Measurements from ENCODE around the gene ODF4.
"Not testable (repeated sequence)": the region's sequence is repeated elsewhere in the genome, so short reads cannot be mapped to it uniquely, and the experiment has no call there.

ODF4 gene

GRCh38 chr17:8366231-8366630 lies 26.6 kb downstream of the ODF4 start:
- DNase-seq (ENCODE audit: low read depth in 1 of 2, low spot score in 1 of 2): no peak

GRCh38 chr17:8368193-8368592 lies 28.6 kb downstream of the ODF4 start:
- no peak for DNase-seq (ENCODE audit: low read depth in 1 of 2, low spot score in 1 of 2)

GRCh38 chr17:8369944-8370343 lies 30.3 kb downstream of the ODF4 start:
- no peak for DNase-seq (ENCODE audit: low read depth in 1 of 2, low spot score in 1 of 2)

GRCh38 chr17:8371786-8372185 lies 32.1 kb downstream of the ODF4 start:
- no peak for DNase-seq (ENCODE audit: low read depth in 1 of 2, low spot score in 1 of 2)

- no peak for DNase-seq (ENCODE audit: low read depth in 1 of 2, low spot score in 1 of 2)
Observed at GRCh38 chr17:8372422-8372821, 32.8 kb downstream of the ODF4 start.

- not testable (repeated sequence) for DNase-seq (ENCODE audit: low read depth in 1 of 2, low spot score in 1 of 2)
Observed at GRCh38 chr17:8373856-8374255, 34.2 kb downstream of the ODF4 start.

- no peak for DNase-seq (ENCODE audit: low read depth in 1 of 2, low spot score in 1 of 2)
Observed at GRCh38 chr17:8375738-8376259, 36.2 kb downstream of the ODF4 start.

- DNase-seq (ENCODE audit: low read depth in 1 of 2, low spot score in 1 of 2): peak; percentile 81 to 86
Observed at GRCh38 chr17:8376271-8377067, 36.8 kb downstream of the ODF4 start, which contains the start of gene KRABD2. KRABD2 (minus strand) TSS chr17:8376704.

- no peak for DNase-seq (ENCODE audit: low read depth in 1 of 2, low spot score in 1 of 2)
Observed at GRCh38 chr17:8377422-8377821, 37.8 kb downstream of the ODF4 start.

GRCh38 chr17:8378117-8378516 lies 38.5 kb downstream of the ODF4 start:
- DNase-seq (ENCODE audit: low read depth in 1 of 2, low spot score in 1 of 2): not testable (repeated sequence)

GRCh38 chr17:8380049-8380448 lies 40.4 kb downstream of the ODF4 start:
- DNase-seq (ENCODE audit: low read depth in 1 of 2, low spot score in 1 of 2): no peak

GRCh38 chr17:8382052-8382879 lies 42.6 kb downstream of the ODF4 start:
- no peak for DNase-seq (ENCODE audit: low read depth in 1 of 2, low spot score in 1 of 2)

GRCh38 chr17:8382880-8383142 lies 43.2 kb downstream of the ODF4 start:
- DNase-seq (ENCODE audit: low read depth in 1 of 2, low spot score in 1 of 2): no peak

GRCh38 chr17:8383143-8383822 lies 43.6 kb downstream of the ODF4 start, which contains the start of gene RPL26:
RPL26 (minus strand) TSS chr17:8383193; CDS start chr17:8382310, 883 bp downstream.
- peak; percentile 82 to 86 for DNase-seq (ENCODE audit: low read depth in 1 of 2, low spot score in 1 of 2)

- no peak for DNase-seq (ENCODE audit: low read depth in 1 of 2, low spot score in 1 of 2)
Observed at GRCh38 chr17:8384801-8385378, 45.2 kb downstream of the ODF4 start.

GRCh38 chr17:8386841-8387240 lies 47.2 kb downstream of the ODF4 start:
- DNase-seq (ENCODE audit: low read depth in 1 of 2, low spot score in 1 of 2): no peak

GRCh38 chr17:8387914-8388651 lies 48.4 kb downstream of the ODF4 start:
- no peak for DNase-seq (ENCODE audit: low read depth in 1 of 2, low spot score in 1 of 2)

- no peak for DNase-seq (ENCODE audit: low read depth in 1 of 2, low spot score in 1 of 2)
Observed at GRCh38 chr17:8391711-8392110, 52.1 kb downstream of the ODF4 start.

GRCh38 chr17:8392274-8392673 lies 52.6 kb downstream of the ODF4 start:
- DNase-seq (ENCODE audit: low read depth in 1 of 2, low spot score in 1 of 2): no peak

- DNase-seq (ENCODE audit: low read depth in 1 of 2, low spot score in 1 of 2): no peak
Observed at GRCh38 chr17:8392674-8393469, 53.2 kb downstream of the ODF4 start.
